C4-2B (cell line): ENCODE measurements around the gene ITPR1.

Source experiments
- H3K27ac ChIP-seq: fragments of 450-650 bp; 2 replicates; pipeline ENCODE4 v1.5.1; 2017
- CTCF ChIP-seq: fragments of 450-650 bp; conservative IDR thresholded peaks from 2 replicates; pipeline ENCODE4 v1.5.1; 2017; ENCODE audit warnings: mild to moderate bottlenecking
- ZFX ChIP-seq: fragments of 450-650 bp; IDR thresholded peaks from 2 replicates; pipeline ENCODE4 v1.6.1; 2017

ITPR1 gene

GRCh38 chr3:4523710-4524698, 30.9 kb downstream of the ITPR1 start:
- H3K27ac ChIP-seq = peak overlapping the region; percentile 85
- no peak for TF ChIP-seq ZFX
- TF ChIP-seq CTCF = no peak

- H3K27ac ChIP-seq = no peak overlapping the region
- TF ChIP-seq ZFX (no peak), CTCF (no peak)
Measured at GRCh38 chr3:4525560-4526223, 32.5 kb downstream of the ITPR1 start.

GRCh38 chr3:4528320-4528719, 35.2 kb downstream of the ITPR1 start:
- H3K27ac ChIP-seq = no peak overlapping the region
- no peak for TF ChIP-seq ZFX
- TF ChIP-seq CTCF = no peak

GRCh38 chr3:4528819-4529600, 35.9 kb downstream of the ITPR1 start:
- H3K27ac ChIP-seq = no peak overlapping the region
- no peak for TF ChIP-seq ZFX

GRCh38 chr3:4529876-4530588, 36.9 kb downstream of the ITPR1 start:
- H3K27ac ChIP-seq = no peak overlapping the region
- TF ChIP-seq CTCF (no peak), ZFX (no peak)

GRCh38 chr3:4531478-4532025, 38.4 kb downstream of the ITPR1 start:
- TF ChIP-seq CTCF = no peak
- TF ChIP-seq ZFX = no peak
- H3K27ac ChIP-seq = no peak overlapping the region
